Ovary (tissue), 9 donors: ENCODE data around the gene GPR155. TPM values are rescaled to one million over a fixed set of nuclear protein-coding genes. Genes with fewer than 3 reads are reported as not detected.
"Not testable (repeated sequence)": the region's sequence is repeated elsewhere in the genome, so short reads cannot be mapped to it uniquely, and the experiment has no call there.

Experiments used
- DNase-seq, 5 donors: peaks; one replicate each; pipeline ENCODE4 v3.0.0-alpha.2; 2019 to 2020
- H3K27ac ChIP-seq, 2 donors: fragments of 200-600 bp; one replicate each; pipeline versions ENCODE4 v1.5.1 to v1.8.0; 2019 to 2022
- H3K27me3 ChIP-seq: fragments of 200-600 bp; one replicate; pipeline ENCODE4 v1.8.0; 2022
- H3K36me3 ChIP-seq: fragments of 200-600 bp; sonication (generic); one replicate; pipeline ENCODE4 v1.5.1; 2019
- H3K4me1 ChIP-seq: one replicate; pipeline ENCODE4 v1.8.1; 2013; ENCODE audit warnings: mild to moderate bottlenecking, moderate library complexity; ENCODE audit not compliant: insufficient read depth
- H3K4me3 ChIP-seq: fragments of 200-600 bp; sonication (generic); one replicate; pipeline ENCODE4 v1.5.1; 2017
- H3K9me3 ChIP-seq, 2 donors: fragments of 200-600 bp in 1 of 2; sonication (generic) in 1 of 2; one replicate each; pipeline versions ENCODE4 v1.5.1 to v1.8.1; 2013 to 2019; ENCODE audit warnings: mild to moderate bottlenecking in 1 of 2, moderate library complexity in 1 of 2
- CTCF ChIP-seq, 3 donors: fragments of 450-650 bp in 2 of 3; fragments of 200-600 bp in 1 of 3; IDR thresholded peaks; one replicate each; pipeline versions ENCODE4 v1.5.1 to v1.8.0; 2016 to 2022; ENCODE audit warnings: antibody characterized with exemption in 3 of 3, mild to moderate bottlenecking in 1 of 3
- EP300 ChIP-seq: sonication (generic); formaldehyde crosslinking; IDR thresholded peaks from one replicate; pipeline ENCODE4 v1.6.1; 2017; ENCODE audit warnings: antibody characterized with exemption
- POLR2A ChIP-seq: fragments of 450-650 bp; IDR thresholded peaks from one replicate; pipeline ENCODE4 v1.6.1; 2017; ENCODE audit warnings: antibody characterized with exemption, mild to moderate bottlenecking, moderate library complexity
- WGBS, 3 donors: extraction: QIAGEN DNeasy Blood & Tissue Kit in 1 of 3; methylation state at CpG; one replicate each; pipeline versions ENCODE4 v1.1.5 to v1.1.7; 2013 to 2017; 5-methylcytosine and 5-hydroxymethylcytosine counted together
- intact Hi-C, 4 donors: fragments of 100-400 bp; cut with DNase I; formaldehyde crosslinking; loops; one replicate each; pipeline versions ENCODE4 v1.11.0 to v1.15.1; 2022 to 2023
- polyA plus RNA-seq, 2 donors: library from polyadenylated mRNA; stranded (reverse); fragments of 200-250 nt in 1 of 2; fragments of 350-450 nt in 1 of 2; fragmentation: Illumina TruSeq in 1 of 2; extraction: RNeasy Lipid Tissue Mini Kit (QIAGEN cat#74804) in 1 of 2; gene quantifications; one replicate each; pipeline ENCODE4 v1.2.3, GENCODE V29; 2013 to 2014
- total RNA-seq, 7 donors: library from RNA; depleted of rRNA in 2 of 7; stranded (reverse); fragments of >200 nt in 2 of 7; fragmentation: NEBNext Ultra II Directional in 3 of 7; extraction: Animal tissue kit (Norgen Biotek cat#: 25700) in 3 of 7; gene quantifications; one replicate each; pipeline versions ENCODE4 v1.1.0 to v1.2.4, GENCODE V29; 2016 to 2023
- donor health status: DM: no; HTN: no; CAD: no; lungs with moderate emphysema.
- donor health status: DM: no; HTN: no; CAD: no.
- donor health status: Bipolar disorder and iron deficiency.
- donor health status: DM: yes; HTN: yes; CAD: no.
- donor health status: DM: no; HTN: no; CAD: no.
- donor health status: DM: yes; HTN: yes; CAD: no.

The GPR155 gene
- total and polyA plus RNA-seq, 9 donors = 1.9 to 7.2 (median 3.9) TPM

- H3K9me3 ChIP-seq = no peaks in the 10 kb centered on the region
- peaks cover 8% of the 10 kb centered on the region for H3K4me1 ChIP-seq
- DNase-seq = peak; percentile 63 to 74 (median 68)
- H3K27ac ChIP-seq = peak within 1 kb of the TSS; percentile 55 to 64
- WGBS, 3 donors = 0 to 1% (median 0%) methylated on average over 33 to 35 of the region's 35 CpGs
- no peaks in the 10 kb centered on the region for H3K36me3 ChIP-seq
- intact Hi-C loops = no loop called here
- TF ChIP-seq POLR2A (no peak), CTCF (IDR thresholded peaks at IDR 0.05) (no peak), EP300 (no peak)
- H3K27me3 ChIP-seq = no peaks in the 10 kb centered on the region
- H3K4me3 ChIP-seq = peak within 1 kb of the TSS; percentile 52
Measured at GRCh38 chr2:174395284-174395968, 91.4 kb downstream of the GPR155 start, which contains the start of gene SCRN3. TSS of gene SCRN3 (plus strand) at chr2:174395730. CDS start at chr2:174398284, 2,554 bp downstream.

- H3K4me1 ChIP-seq = peaks cover 8% of the 10 kb centered on the region
- no peak for DNase-seq
- no peak overlapping the region for H3K27ac ChIP-seq
- H3K27me3 ChIP-seq = no peaks in the 10 kb centered on the region
- intact Hi-C loops = no loop called here
- H3K9me3 ChIP-seq = no peaks in the 10 kb centered on the region
- TF ChIP-seq EP300 = no peak
- TF ChIP-seq CTCF (IDR thresholded peaks at IDR 0.05) = no peak
- TF ChIP-seq POLR2A = no peak
- H3K36me3 ChIP-seq = no peaks in the 10 kb centered on the region
- no peak overlapping the region for H3K4me3 ChIP-seq
Measured at GRCh38 chr2:174392706-174393105, 94.1 kb downstream of the GPR155 start.

GRCh38 chr2:174390303-174390702, 96.5 kb downstream of the GPR155 start:
- WGBS, 3 donors = 97 to 99% (median 98%) methylated on average over 3 of the region's 3 CpGs
- H3K36me3 ChIP-seq = not testable (repeated sequence)

GRCh38 chr2:174389542-174389941, 97.3 kb downstream of the GPR155 start:
- H3K4me1 ChIP-seq = peaks cover 2% of the 10 kb centered on the region
- H3K27me3 ChIP-seq = no peaks in the 10 kb centered on the region
- no peaks in the 10 kb centered on the region for H3K36me3 ChIP-seq
- no peak for DNase-seq
- H3K9me3 ChIP-seq = no peaks in the 10 kb centered on the region
- WGBS, 3 donors = 90 to 96% (median 94%) methylated on average over 6 of the region's 6 CpGs
- no peak overlapping the region for H3K27ac ChIP-seq
- intact Hi-C loops = loop anchor here in 1 of 4 donors (2.0 kb wide), 1 partner anchor 15 kb away; no protein-coding TSS in a partner anchor
- no peak for TF ChIP-seq CTCF (IDR thresholded peaks at IDR 0.05)
- TF ChIP-seq POLR2A = no peak
- no peak for TF ChIP-seq EP300
- H3K4me3 ChIP-seq = no peak overlapping the region

More at GRCh38 chr2:174390303-174390702, 96.5 kb downstream of the GPR155 start:
- intact Hi-C loops, H3K27me3 ChIP-seq, H3K4me3 ChIP-seq, DNase-seq, H3K4me1 ChIP-seq, H3K9me3 ChIP-seq, H3K27ac ChIP-seq: not testable (repeated sequence)

- H3K4me3 ChIP-seq, DNase-seq, H3K9me3 ChIP-seq, H3K27ac ChIP-seq, H3K4me1 ChIP-seq, H3K27me3 ChIP-seq, H3K36me3 ChIP-seq: not testable (repeated sequence)
- 94 to 97% (median 96%) methylated on average over 3 of the region's 3 CpGs for WGBS, 3 donors
- intact Hi-C loops = loop anchor here in 1 of 4 donors (2.0 kb wide), 1 partner anchor 14 kb away; no protein-coding TSS in a partner anchor
Measured at GRCh38 chr2:174388706-174389105, 98.1 kb downstream of the GPR155 start.
